HT-29 (cell line): ENCODE measurements around the gene CLUH. TPM values are rescaled to one million over a fixed set of nuclear protein-coding genes. Genes with fewer than 3 reads are reported as not detected.
"Not testable (repeated sequence)": the region's sequence is repeated elsewhere in the genome, so short reads cannot be mapped to it uniquely, and the experiment has no call there.

ENCODE experiments used
- DNase-seq: peaks from one replicate; pipeline ENCODE4 v3.0.0-alpha.2; 2015; ENCODE audit warnings: low spot score
- total RNA-seq: library from RNA; depleted of rRNA; stranded (reverse); fragments of >200 nt; shearing (Covaris generic); gene quantifications from 2 replicates; pipeline ENCODE4 v1.2.3, GENCODE V29; 2014

CLUH gene
- total RNA-seq, 1 experiment from 2014 or later = 168 TPM

DNA sequence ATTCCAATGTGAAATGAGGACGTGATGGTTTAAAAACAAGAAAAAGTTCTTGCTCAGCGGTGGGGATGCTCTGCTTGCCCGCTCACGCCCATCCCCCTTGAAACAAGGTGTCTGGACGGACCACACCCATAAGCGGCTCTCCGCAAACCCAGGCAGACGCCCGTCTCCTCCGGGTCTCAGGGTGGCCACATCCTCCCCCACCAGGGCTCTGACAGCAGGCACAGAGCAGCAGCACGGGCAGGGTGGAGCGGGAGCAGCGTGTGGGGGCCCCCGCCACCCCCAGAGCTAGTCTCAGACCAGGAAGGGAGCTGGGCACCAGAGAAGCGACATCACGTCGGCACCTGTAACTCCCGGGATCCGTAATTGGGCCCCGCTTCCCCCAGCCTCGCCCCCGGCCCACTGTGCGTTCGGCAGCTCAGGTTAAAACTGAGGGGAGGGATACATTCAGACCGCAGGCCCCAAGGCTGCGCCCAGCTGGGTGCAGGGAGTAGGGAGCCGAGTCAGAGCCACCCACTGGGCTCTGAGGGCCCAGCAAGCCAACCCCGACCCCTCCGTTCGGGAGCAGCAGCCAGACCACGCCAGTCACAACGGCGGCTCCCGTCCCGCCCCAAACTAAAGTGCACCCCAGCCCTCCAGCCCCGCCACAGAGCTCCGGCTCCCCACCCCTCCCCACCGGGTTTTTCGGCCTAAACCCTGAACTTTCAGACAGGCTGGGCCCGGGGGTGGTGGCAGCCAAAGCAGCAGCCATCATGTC lies 22.0 kb downstream of the CLUH start:
- DNase-seq = no peak

DNA sequence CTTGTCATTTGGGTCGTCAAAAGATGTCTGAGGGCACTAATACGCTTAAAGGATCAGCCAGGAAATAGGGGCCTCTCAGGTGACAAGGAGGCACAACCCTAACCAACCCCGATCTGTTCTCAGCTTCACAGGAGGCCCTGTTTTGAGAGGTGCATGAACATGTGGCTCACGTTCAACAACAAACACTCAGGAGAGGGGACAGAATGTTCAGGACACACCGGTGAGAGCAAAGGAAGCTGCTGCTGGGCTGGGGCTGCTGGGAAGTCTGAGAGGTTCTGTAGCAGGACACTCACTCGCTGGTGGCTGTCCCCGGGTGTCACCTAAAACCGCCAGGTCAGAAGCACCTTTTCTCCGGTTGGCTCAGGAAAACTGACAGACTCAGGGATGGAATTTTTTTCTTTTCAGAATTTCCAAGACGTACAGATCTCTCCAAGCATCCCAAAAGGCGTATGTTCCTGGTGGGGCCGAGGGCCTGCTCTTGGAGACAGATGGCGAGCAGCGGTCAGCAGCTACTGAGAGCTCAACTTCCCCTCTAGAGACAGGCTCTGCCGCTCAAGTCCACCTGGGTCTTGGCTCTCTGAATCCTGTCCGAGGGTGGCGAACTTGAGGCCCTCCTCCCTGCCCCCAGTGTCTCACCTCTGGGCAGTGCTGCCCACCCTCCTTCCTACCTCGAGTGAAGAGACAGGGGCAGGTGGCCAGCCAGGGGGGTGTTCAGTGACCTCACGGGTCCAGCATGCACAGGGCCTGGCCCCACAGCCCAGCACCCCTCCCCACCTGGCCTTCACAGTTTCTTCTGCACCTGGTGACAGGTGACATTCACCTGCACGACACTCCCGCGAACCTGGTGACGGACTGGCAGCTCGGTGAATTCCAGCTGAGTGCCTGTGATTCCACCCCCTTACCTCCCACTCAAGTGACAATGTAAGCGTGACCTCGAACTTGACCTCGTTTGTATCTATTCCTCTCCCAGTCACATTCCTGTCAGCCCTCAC lies 22.9 kb downstream of the CLUH start:
- DNase-seq = no peak

DNA sequence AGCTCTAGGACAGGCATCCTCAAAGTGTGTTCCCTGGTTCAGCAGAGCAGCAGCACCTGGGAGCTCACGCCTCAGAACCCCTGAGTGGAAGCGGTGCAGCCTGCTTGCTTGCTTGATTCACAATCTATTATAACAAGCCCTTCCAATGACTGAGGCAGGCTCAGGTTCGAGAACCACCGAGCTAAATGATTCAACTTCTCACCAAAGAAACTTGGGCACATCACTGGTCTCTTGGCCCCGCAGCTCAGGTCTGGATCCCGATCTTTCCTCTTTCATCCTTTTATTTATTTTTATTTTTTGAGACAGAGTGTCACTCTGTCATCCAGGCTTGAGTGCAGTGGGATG lies 24.5 kb downstream of the CLUH start:
- DNase-seq = no peak

DNA sequence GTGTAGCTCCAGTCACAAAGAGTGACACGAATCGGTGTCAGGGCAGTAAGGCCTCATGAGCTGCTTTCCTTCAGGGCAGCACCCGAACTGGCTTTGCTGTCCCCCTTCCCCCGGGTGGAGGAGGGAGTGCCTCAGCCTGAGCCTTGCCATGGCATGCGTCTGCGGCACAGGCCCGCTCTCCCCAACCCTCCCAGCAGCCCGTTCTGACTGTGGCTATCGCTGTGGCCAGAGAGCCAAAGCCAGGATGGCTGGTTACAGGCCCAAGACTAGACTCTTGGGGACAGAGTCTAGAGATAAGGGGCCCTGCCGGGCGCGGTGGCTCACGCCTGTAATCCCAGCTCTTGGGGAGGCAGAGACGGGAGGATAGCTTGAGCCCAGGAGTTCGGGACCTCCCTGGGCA lies 25.9 kb downstream of the CLUH start:
- no peak for DNase-seq

DNA sequence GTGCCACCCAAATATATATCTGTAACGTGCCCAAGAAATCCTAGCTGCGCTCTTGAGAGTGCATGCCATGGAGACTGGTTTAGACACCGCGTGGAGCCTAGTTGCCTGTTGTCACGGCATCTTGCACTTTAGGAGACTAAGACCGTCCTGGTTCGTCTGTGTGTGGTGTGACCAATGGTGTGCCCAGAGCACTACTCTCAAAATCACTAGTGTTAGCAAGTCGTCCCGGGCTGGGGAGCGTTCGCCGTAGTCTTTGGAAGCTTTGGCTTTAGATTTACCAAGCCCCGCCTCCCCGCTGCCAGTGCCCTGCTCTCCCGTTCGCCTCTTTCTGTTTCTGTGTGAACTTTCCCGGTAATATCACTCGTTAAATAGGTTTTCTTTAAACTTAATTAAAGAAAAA lies 27.0 kb downstream of the CLUH start:
- DNase-seq = no peak

DNA sequence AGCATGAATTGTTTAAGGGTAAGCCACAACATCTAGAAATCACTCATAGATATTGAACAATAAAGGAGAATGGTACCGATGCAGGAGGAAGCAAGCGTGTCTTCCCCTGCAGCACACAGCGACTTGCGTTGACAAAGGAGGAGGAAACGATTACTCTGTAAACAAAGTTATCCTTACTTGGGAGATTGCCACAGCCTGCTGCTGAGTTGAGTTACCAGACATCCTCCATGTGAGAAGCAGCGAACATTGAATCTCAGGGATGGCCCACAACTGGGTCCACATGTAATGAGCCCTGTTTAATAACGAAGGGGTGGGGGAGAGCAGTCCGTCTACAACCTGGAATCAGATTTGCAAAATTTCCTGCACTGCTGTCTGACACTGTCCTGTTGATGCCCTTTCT lies 27.7 kb downstream of the CLUH start:
- DNase-seq = no peak

DNA sequence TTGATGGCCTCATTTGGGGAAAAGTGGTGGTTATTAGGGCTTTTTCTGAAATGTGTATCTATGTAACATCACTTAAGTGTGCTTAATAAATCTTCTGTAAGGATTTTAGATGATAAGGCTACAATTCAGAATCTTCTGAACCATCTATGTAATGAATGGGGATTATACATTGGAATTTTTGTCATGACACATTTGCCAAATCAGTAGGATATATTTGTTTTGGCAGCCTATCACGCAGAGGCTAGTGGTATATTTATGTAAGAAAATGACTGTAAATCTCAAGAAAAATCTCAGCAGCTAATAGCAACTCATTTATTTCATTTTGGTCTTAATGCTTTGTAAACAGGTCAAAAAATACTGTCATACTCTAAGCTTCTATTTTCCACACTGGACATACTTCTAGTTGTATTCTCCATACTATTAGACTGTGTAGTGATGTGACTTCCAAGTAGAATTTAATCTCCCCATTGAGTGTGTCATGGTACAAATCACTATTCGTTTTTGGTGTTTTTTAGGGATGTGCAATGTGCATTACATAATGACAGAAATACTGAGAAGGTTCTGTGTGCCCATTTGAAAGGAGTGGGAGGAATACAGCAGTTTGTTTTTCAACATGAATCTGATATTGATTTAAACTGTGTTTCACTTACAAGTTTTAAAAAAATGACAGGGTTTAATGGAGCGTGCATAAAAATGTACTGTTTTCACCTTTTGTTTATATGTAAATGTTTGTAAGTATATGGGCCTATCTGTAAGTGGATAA lies 29.2 kb downstream of the CLUH start:
- DNase-seq = no peak

DNA sequence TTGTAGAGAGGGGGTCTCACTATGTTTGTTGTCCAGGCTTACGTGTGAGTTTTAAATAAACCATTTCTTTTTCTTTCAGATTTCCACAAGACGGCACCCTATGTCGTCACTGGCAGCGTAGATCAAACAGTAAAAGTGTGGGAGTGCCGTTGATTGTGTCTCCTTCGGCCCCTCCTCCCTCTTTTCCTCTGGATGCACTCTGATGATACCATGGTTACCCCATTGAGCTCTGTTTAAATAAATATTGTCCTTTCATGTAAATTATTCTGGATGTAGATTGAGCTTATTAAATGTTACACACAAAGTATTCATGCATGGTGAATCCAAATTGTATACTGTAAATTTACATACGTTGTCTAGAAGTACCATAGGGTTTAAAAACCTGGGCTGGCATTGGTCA lies 29.9 kb downstream of the CLUH start:
- no peak for DNase-seq

DNA sequence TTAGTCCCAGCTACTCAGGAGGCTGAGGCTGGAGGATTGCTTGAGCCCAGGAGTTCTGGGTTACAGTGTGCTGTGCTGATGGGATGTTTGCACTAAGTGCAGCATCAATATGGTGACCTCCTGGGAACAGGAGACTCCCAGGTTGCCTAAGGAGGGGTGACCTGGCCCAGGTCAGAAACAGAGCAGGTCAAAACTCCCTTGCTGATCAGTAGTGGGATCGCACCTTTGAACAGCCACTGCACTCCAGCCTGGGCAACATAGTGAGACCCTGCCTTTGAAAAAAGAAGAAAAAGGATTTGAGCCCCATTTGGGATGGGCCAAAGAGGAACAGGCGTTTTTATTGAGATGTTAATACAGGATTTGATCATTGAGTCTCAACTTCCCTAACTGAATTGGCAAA lies 30.6 kb downstream of the CLUH start:
- no peak for DNase-seq

DNA sequence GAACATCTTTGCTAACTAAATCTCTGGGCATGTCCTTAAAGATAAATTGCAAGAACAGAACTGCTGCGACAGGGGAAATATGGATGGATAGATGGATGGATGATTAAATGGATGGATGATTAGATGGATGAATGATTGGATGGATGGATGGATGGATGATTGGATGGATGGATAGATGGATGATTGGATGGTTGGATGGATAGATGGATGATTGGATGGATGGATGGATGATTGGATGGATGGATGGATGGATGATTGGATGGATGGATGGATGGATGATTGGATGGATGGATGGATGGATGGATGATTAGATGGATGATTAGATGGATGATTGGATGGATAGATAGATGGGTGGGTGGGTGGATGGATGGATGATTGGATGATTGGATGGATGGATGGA lies 32.3 kb downstream of the CLUH start:
- not testable (repeated sequence) for DNase-seq

DNA sequence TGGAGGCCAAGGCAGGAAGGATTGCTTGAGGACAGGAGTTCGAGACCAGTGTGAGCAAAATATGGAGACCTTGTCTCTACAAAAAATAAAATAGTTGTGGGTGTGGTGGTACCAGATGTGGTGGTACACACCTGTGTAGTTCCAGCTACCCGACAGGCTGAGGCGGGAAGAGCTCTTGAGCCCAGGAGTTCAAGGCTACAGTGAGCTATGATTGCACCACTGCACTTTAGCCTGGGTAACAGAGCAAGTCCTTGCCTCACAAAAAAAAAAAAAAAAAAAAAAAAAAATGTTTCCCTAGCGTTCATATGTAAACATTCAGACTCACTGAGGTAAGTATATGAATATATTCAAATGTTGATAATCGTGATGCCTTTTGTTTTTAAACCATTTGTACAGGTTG lies 39.5 kb downstream of the CLUH start:
- DNase-seq = no peak

DNA sequence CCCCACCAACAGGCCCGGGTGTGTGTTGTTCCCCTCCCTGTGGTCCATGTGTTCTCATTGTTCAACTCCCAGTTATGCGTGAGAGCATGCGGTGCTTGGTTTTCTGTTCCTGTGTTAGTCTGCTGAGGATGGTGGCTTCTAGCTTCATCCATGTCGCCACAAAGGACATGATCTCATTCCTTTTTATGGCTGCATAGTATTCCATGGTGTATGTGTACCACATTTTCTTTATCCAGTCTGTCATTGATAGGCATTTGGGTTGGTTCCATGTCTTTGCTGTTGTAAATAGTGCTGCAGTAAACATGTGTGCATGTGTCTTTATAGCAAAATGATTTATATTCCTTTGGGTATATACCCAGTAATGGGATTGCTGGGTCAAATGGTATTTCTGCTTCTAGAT lies 51.2 kb downstream of the CLUH start:
- DNase-seq = not testable (repeated sequence)

DNA sequence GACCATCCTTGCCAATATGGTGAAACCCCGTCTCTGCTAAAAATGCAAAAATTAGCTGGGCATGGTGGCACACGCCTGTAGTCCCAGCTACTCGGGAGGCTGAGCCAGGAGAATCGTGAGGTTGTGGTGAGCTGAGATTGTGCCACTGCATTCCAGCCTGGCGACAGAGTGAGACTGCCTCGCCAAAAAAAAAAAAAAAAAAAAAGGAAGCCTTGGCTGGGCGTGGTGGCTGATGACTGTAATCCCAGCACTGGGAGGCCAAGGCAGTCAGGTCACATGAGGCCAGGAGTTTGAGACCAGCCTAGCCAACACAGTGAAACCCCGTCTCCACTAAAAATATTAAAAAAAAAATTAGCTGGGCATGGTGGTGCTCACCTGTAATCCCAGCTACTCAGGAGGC lies 52.2 kb downstream of the CLUH start:
- not testable (repeated sequence) for DNase-seq

DNA sequence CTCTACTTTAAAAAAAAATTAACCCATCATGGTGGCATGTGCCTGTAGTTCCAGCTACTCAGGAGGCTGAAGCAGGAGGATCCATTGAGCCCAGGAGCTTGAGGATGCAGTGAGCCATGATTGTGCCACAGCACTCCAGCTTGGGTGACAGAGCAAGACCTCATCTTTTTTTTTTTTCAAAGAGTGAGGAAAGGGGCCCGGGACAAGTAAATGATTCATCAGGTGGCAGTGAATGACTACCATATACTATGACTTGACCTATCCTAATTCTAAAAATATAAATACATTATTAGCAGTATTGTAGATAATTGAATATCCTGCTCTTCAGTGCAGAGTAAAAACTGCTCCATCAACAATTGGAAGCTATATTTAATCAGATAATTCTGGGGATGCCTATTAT lies 55.3 kb downstream of the CLUH start:
- DNase-seq = no peak

DNA sequence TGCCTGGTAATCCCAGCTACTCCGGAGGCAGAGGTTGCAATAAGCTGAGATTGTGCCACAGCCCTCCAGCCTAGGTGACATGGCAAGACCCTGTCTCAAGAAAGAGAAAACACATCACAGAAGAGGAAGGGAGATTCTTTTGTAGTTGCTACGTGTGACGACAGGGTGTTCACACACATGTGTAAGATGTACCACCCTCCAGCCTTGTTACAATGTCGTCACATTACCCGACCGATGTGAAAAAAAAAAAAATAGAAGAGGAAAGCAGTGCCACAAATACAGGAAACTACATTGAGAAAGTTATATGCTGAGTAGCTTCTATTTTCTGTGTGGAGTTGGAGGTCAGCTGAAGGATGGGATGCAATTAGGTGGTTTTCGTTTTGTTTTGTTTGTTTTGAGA lies 56.0 kb downstream of the CLUH start:
- DNase-seq = no peak

DNA sequence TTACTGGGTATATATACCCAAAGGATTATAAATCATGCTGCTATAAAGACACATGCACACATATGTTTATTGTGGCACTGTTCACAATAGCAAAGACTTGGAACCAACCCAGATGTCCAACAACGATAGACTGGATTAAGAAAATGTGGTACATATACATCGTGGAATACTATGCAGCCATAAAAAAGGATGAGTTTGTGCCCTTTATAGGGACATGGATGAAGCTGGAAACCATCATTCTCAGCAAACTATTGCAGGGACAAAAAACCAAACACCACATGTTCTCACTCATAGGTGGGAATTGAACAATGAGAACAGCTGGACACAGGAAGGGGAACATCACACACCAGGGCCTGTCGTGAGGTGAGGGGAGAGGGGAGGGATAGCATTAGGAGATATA lies 58.7 kb downstream of the CLUH start:
- DNase-seq = not testable (repeated sequence)

DNA sequence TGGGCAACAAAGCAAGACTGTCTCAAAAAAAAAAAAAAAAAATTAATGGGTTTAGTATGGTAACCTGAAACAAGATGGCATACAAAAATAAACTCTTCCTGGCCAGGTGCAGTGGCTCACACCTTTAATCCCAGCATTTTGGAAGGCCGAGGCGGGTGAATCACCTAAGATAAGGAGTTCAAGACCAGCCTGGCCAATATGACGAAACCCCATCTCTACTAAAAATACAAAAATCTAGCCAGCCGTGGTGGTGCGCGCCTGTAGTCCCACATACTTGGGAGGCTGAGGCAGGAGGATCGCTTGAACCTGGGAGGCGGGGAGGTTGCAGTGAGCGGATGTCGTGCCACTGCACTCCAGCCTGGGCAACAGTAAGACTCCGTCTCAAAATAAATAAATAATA lies 62.4 kb downstream of the CLUH start:
- DNase-seq = no peak

DNA sequence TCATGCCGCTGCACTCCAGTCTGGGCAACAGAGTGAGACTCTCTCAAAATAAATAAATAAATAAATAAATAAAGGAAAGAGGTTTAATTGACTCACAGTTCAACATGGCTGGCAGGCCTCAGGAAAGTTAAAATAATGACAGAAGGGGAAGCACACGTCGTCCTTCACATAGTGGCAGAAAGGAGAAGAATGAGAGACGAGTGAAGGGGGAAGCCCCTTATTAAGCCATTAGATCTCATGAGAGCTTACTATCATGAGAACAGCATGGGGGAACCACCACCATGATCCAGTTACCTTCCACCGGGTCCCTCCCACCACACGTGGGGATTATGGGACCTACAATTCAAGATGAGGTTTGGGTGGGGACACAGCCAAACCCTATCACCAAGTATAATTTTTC lies 63.6 kb downstream of the CLUH start:
- no peak for DNase-seq

DNA sequence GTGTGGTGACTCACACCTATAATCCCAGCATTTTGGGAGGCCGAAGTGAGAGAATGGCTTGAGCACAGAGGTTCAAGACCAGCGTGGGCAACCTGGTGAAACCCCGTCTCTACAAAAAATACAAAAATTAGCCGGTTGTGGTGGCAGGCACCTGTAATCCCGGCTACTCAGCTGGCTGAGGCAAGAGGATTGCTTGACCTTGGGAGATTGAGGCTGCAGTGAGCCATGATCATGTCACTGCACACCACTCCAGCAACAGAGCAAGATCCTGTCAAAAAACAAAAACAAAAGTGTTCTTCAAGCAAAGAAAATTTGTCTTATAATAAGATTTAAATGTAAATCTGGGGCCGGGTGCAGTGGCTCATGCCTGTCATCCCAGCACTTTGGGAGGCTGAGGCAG lies 66.6 kb downstream of the CLUH start:
- DNase-seq = no peak
